Breast epithelium (tissue), 3 donors: ENCODE data around the gene SYCP2L.

ENCODE experiments used
- CTCF ChIP-seq, 3 donors: fragments of 450-650 bp; IDR thresholded peaks; one replicate each; pipeline ENCODE4 v1.5.1; 2016 to 2017; ENCODE audit warnings: antibody characterized with exemption in 3 of 3, mild to moderate bottlenecking in 3 of 3, moderate library complexity in 3 of 3
- POLR2A ChIP-seq: fragments of 450-650 bp; IDR thresholded peaks from one replicate; pipeline ENCODE4 v1.6.1; 2016; ENCODE audit warnings: antibody characterized with exemption, mild to moderate bottlenecking, moderate library complexity
- POLR2AphosphoS5 ChIP-seq, 3 donors: sonication (generic); formaldehyde crosslinking; IDR thresholded peaks; one replicate each; pipeline ENCODE4 v1.6.1; 2017; ENCODE audit warnings: antibody characterized with exemption in 3 of 3

DNA sequence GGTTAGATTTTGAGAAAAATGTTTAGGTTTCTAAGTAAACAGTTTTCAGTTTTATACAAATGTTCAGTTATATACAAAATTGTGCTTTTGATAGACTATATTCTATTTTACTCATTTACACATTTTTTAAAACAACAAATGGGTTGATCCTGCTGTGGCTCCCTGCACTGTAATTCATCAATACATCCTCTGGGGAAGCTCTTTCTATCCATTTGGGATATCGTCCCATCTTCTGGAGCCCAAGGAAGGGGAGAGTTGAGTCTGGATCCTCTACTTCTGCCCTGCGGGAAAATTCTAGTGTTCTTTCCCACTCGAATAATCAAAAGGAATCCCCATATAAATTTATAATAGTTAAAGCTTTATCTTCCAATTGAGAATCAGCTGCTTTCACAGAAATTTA is 75.0 kb downstream of the SYCP2L start:
- TF ChIP-seq CTCF (IDR thresholded peaks at IDR 0.05) (no peak), POLR2AphosphoS5 (IDR thresholded peaks at IDR 0.05) (no peak), POLR2A (no peak)
